Osteoblast (primary cell): Measurements from ENCODE around the gene EPN3. TPM values are rescaled to one million over a fixed set of nuclear protein-coding genes. Genes with fewer than 3 reads are reported as not detected.

Source experiments
- DNase-seq: peaks from one replicate; pipeline ENCODE4 v3.0.0; 2011; ENCODE audit warnings: low spot score, mixed read lengths; ENCODE audit not compliant: insufficient read length; ENCODE audit errors: missing footprints
- H2AFZ ChIP-seq: 2 replicates; pipeline ENCODE4 v1.6.0; 2011; ENCODE audit warnings: mild to moderate bottlenecking, low read length
- H3K27ac ChIP-seq: 2 replicates; pipeline ENCODE4 v1.5.1; 2011; ENCODE audit warnings: mild to moderate bottlenecking, low read depth, low read length, moderate library complexity
- H3K27me3 ChIP-seq: 2 replicates; pipeline ENCODE4 v1.6.0; 2012; ENCODE audit warnings: mild to moderate bottlenecking, control low read depth, inconsistent platforms, low read length, moderate library complexity; ENCODE audit not compliant: insufficient read depth
- H3K36me3 ChIP-seq: 2 replicates; pipeline ENCODE4 v1.5.1; 2011; ENCODE audit warnings: mild to moderate bottlenecking, low read length, control low read depth, moderate library complexity; ENCODE audit not compliant: insufficient read depth
- H3K4me1 ChIP-seq: 2 replicates; pipeline ENCODE4 v1.5.1; 2011; ENCODE audit warnings: mild to moderate bottlenecking, low read length, control low read depth, moderate library complexity; ENCODE audit not compliant: insufficient read depth
- H3K4me2 ChIP-seq: 2 replicates; pipeline ENCODE4 v1.6.0; 2011; ENCODE audit warnings: mild to moderate bottlenecking, low read length; ENCODE audit not compliant: insufficient read depth
- H3K4me3 ChIP-seq: fragments of 200-600 bp; sonication (generic); 3 replicates; pipeline ENCODE4 v1.5.1; 2012; ENCODE audit warnings: mild to moderate bottlenecking, low read length, inconsistent platforms; ENCODE audit not compliant: insufficient read depth
- H3K79me2 ChIP-seq: 2 replicates; pipeline ENCODE4 v1.6.0; 2012; ENCODE audit warnings: mild to moderate bottlenecking, low read length, control low read depth, inconsistent platforms; ENCODE audit not compliant: insufficient read depth
- H3K9me3 ChIP-seq: 2 replicates; pipeline ENCODE4 v1.5.1; 2011; ENCODE audit warnings: low read depth, low read length, control low read depth
- H4K20me1 ChIP-seq: 2 replicates; pipeline ENCODE4 v1.6.0; 2012; ENCODE audit warnings: mild to moderate bottlenecking, low read length, control low read depth; ENCODE audit not compliant: insufficient read depth
- CTCF ChIP-seq: IDR thresholded peaks from 2 replicates; pipeline ENCODE4 v1.5.1; 2011; ENCODE audit warnings: mild to moderate bottlenecking, low read depth, low read length, moderate library complexity; ENCODE audit errors: extremely low read depth
- total RNA-seq: library from RNA; depleted of rRNA; stranded (reverse); fragments of >200 nt; gene quantifications from 2 replicates; pipeline ENCODE4 v1.2.3, GENCODE V29; 2012

The EPN3 gene
- total RNA-seq, 1 donor, result not detected

GRCh38 chr17:50550661-50551432, 18.3 kb downstream of the EPN3 start:
- no peak overlapping the region for H3K4me3 ChIP-seq
- H3K79me2 ChIP-seq, result peaks cover 12% of the 10 kb centered on the region

GRCh38 chr17:50551433-50551815, 18.9 kb downstream of the EPN3 start:
- no peak for TF ChIP-seq CTCF
- H3K27ac ChIP-seq, result no peak overlapping the region
- H3K36me3 ChIP-seq, result peaks cover 37% of the 10 kb centered on the region
- no peak overlapping the region for H2AFZ ChIP-seq
- no peak for DNase-seq
- no peaks in the 10 kb centered on the region for H3K27me3 ChIP-seq
- no peaks in the 10 kb centered on the region for H3K9me3 ChIP-seq
- H4K20me1 ChIP-seq, result peaks cover 11% of the 10 kb centered on the region
- H3K4me1 ChIP-seq, result peaks cover 6% of the 10 kb centered on the region
- no peak overlapping the region for H3K4me3 ChIP-seq
- H3K4me2 ChIP-seq, result no peak overlapping the region
- peaks cover 12% of the 10 kb centered on the region for H3K79me2 ChIP-seq

More at GRCh38 chr17:50550661-50551432, 18.3 kb downstream of the EPN3 start:
- peak; percentile 77 for TF ChIP-seq CTCF
- Histone ChIP-seq H4K20me1 (peaks cover 11% of the 10 kb centered on the region), H3K4me2 (no peak overlapping the region), H3K27ac (no peak overlapping the region), H3K36me3 (peaks cover 37% of the 10 kb centered on the region), H3K4me1 (peaks cover 6% of the 10 kb centered on the region), H3K9me3 (no peaks in the 10 kb centered on the region), H3K27me3 (no peaks in the 10 kb centered on the region), H2AFZ (no peak overlapping the region)
- DNase-seq, result peak; percentile 99

GRCh38 chr17:50551884-50552283, 19.3 kb downstream of the EPN3 start:
- peaks cover 37% of the 10 kb centered on the region for H3K36me3 ChIP-seq
- H3K4me1 ChIP-seq, result peaks cover 6% of the 10 kb centered on the region
- no peak overlapping the region for H2AFZ ChIP-seq
- no peaks in the 10 kb centered on the region for H3K9me3 ChIP-seq
- peaks cover 15% of the 10 kb centered on the region for H4K20me1 ChIP-seq
- DNase-seq, result no peak
- H3K27ac ChIP-seq, result no peak overlapping the region
- TF ChIP-seq CTCF, result no peak
- no peak overlapping the region for H3K4me3 ChIP-seq
- no peak overlapping the region for H3K4me2 ChIP-seq
- peaks cover 12% of the 10 kb centered on the region for H3K79me2 ChIP-seq
- H3K27me3 ChIP-seq, result no peaks in the 10 kb centered on the region

GRCh38 chr17:50554201-50554600, 21.7 kb downstream of the EPN3 start:
- H3K27ac ChIP-seq, result no peak overlapping the region
- no peak for DNase-seq
- no peak overlapping the region for H3K4me2 ChIP-seq
- H3K27me3 ChIP-seq, result peaks cover 13% of the 10 kb centered on the region
- no peak overlapping the region for H2AFZ ChIP-seq
- H4K20me1 ChIP-seq, result peaks cover 15% of the 10 kb centered on the region
- no peak overlapping the region for H3K4me3 ChIP-seq
- H3K4me1 ChIP-seq, result no peaks in the 10 kb centered on the region
- H3K36me3 ChIP-seq, result peaks cover 31% of the 10 kb centered on the region
- H3K9me3 ChIP-seq, result no peaks in the 10 kb centered on the region
- no peak for TF ChIP-seq CTCF
- no peaks in the 10 kb centered on the region for H3K79me2 ChIP-seq
